Skin epidermis (tissue), 12 donors: ENCODE data around the gene ZC3H6.
"Not testable (repeated sequence)": the region's sequence is repeated elsewhere in the genome, so short reads cannot be mapped to it uniquely, and the experiment has no call there.

ENCODE experiments used
- H3K27ac ChIP-seq, 21 experiments: fragments of 200-600 bp; sonication (generic) in 11 of 21; one replicate each; pipeline ENCODE4 v1.5.0; 2020; ENCODE audit warnings: mild to moderate bottlenecking in 3 of 21, inconsistent platforms in 2 of 21, moderate library complexity in 2 of 21
- H3K4me3 ChIP-seq, 7 experiments: fragments of 200-600 bp; sonication (generic) in 2 of 7; one replicate each; pipeline ENCODE4 v1.5.0; 2020; ENCODE audit warnings: inconsistent platforms in 2 of 7, mild to moderate bottlenecking in 2 of 7, moderate library complexity in 1 of 7

The ZC3H6 gene

GRCh38 chr2:112317303-112318158, 42.1 kb downstream of the ZC3H6 start:
- H3K27ac ChIP-seq, result no peak overlapping the region
- no peak overlapping the region for H3K4me3 ChIP-seq

GRCh38 chr2:112318515-112318914, 43.1 kb downstream of the ZC3H6 start:
- H3K27ac ChIP-seq, result no peak overlapping the region
- no peak overlapping the region for H3K4me3 ChIP-seq

GRCh38 chr2:112321375-112322320, 46.3 kb downstream of the ZC3H6 start:
- no peak overlapping the region for H3K27ac ChIP-seq

GRCh38 chr2:112322919-112323318, 47.5 kb downstream of the ZC3H6 start:
- H3K27ac ChIP-seq, result no peak overlapping the region
- H3K4me3 ChIP-seq, result no peak overlapping the region

More at GRCh38 chr2:112321375-112322320, 46.3 kb downstream of the ZC3H6 start:
- H3K4me3 ChIP-seq, result no peak overlapping the region

- Histone ChIP-seq H3K27ac (no peak overlapping the region), H3K4me3 (no peak overlapping the region)
Observed at GRCh38 chr2:112332123-112332696, 56.8 kb downstream of the ZC3H6 start.

GRCh38 chr2:112335600-112335999, 60.2 kb downstream of the ZC3H6 start:
- H3K27ac ChIP-seq, result no peak overlapping the region

GRCh38 chr2:112339986-112340385, 64.6 kb downstream of the ZC3H6 start:
- Histone ChIP-seq H3K4me3 (no peak overlapping the region), H3K27ac (no peak overlapping the region)

More at GRCh38 chr2:112335600-112335999, 60.2 kb downstream of the ZC3H6 start:
- H3K4me3 ChIP-seq, result no peak overlapping the region

GRCh38 chr2:112340475-112341267, 65.3 kb downstream of the ZC3H6 start:
- no peak overlapping the region for H3K27ac ChIP-seq
- no peak overlapping the region for H3K4me3 ChIP-seq

GRCh38 chr2:112342067-112342550, 66.7 kb downstream of the ZC3H6 start:
- Histone ChIP-seq H3K4me3 (no peak overlapping the region), H3K27ac (no peak overlapping the region)

- Histone ChIP-seq H3K4me3 (no peak overlapping the region), H3K27ac (peak overlapping the region in 1 of 21 experiments; percentile 24)
Observed at GRCh38 chr2:112343827-112344585, 68.6 kb downstream of the ZC3H6 start.

GRCh38 chr2:112345030-112346027, 69.9 kb downstream of the ZC3H6 start:
- H3K27ac ChIP-seq, result no peak overlapping the region
- H3K4me3 ChIP-seq, result no peak overlapping the region

GRCh38 chr2:112352292-112352691, 76.9 kb downstream of the ZC3H6 start:
- not testable (repeated sequence) for H3K27ac ChIP-seq, H3K4me3 ChIP-seq

GRCh38 chr2:112352809-112353603, 77.6 kb downstream of the ZC3H6 start:
- H3K27ac ChIP-seq, H3K4me3 ChIP-seq: not testable (repeated sequence)

- H3K4me3 ChIP-seq, H3K27ac ChIP-seq: not testable (repeated sequence)
Observed at GRCh38 chr2:112354335-112354734, 78.9 kb downstream of the ZC3H6 start.

- not testable (repeated sequence) for H3K27ac ChIP-seq, H3K4me3 ChIP-seq
Observed at GRCh38 chr2:112360055-112360454, 84.7 kb downstream of the ZC3H6 start.
